ENCODE results near the gene LGALS3BP.
A peak's percentile ranks its signal among the peaks of the same experiment; 100 is the strongest.

GRCh38 chr17:78970834-78971755 is 8.6 kb downstream of the LGALS3BP start:
- TF ChIP-seq POLR2A (IDR thresholded peaks at IDR 0.05; ENCODE audit: borderline replicate concordance, extremely low read depth, insufficient read depth, insufficient read length) = no peak
- TF ChIP-seq SRF (IDR thresholded peaks at IDR 0.05; ENCODE audit: low read depth) = no peak
- TF ChIP-seq ZBTB33 (IDR thresholded peaks at IDR 0.05; ENCODE audit: extremely low read depth, insufficient replicate concordance, low read length) = no peak
- peak; percentile 92 to 99 (median 94) for TF ChIP-seq CTCF (IDR thresholded peaks at IDR 0.05 in 2 of 3, conservative IDR thresholded peaks at IDR 0.05 in 1 of 3; ENCODE audit: borderline replicate concordance in 1 of 3, insufficient read depth in 1 of 3, low read depth in 2 of 3, low read length in 2 of 3)
- TF ChIP-seq, protein P1, sequence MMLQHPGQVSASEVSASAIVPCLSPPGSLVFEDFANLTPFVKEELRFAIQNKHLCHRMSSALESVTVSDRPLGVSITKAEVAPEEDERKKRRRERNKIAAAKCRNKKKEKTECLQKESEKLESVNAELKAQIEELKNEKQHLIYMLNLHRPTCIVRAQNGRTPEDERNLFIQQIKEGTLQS (IDR thresholded peaks at IDR 0.05) = no peak
- no peak for TF ChIP-seq MAX (IDR thresholded peaks at IDR 0.05)
- TF ChIP-seq EGR1 (IDR thresholded peaks at IDR 0.05; ENCODE audit: low read depth) = no peak
